HG02610 (cell line): ENCODE results near the gene TRPC4AP.
A peak's percentile ranks its signal among the peaks of the same experiment; 100 is the strongest.
"Not testable (repeated sequence)": the region's sequence is repeated elsewhere in the genome, so short reads cannot be mapped to it uniquely, and the experiment has no call there.

Experiments used
- ATAC-seq: cut with Tn5 transposase; IDR thresholded peaks from one replicate; pipeline ENCODE4 v1.9.1; 2021; ENCODE audit warnings: mild to moderate bottlenecking, moderate library complexity; ENCODE audit not compliant: unreplicated experiment

TRPC4AP gene

DNA sequence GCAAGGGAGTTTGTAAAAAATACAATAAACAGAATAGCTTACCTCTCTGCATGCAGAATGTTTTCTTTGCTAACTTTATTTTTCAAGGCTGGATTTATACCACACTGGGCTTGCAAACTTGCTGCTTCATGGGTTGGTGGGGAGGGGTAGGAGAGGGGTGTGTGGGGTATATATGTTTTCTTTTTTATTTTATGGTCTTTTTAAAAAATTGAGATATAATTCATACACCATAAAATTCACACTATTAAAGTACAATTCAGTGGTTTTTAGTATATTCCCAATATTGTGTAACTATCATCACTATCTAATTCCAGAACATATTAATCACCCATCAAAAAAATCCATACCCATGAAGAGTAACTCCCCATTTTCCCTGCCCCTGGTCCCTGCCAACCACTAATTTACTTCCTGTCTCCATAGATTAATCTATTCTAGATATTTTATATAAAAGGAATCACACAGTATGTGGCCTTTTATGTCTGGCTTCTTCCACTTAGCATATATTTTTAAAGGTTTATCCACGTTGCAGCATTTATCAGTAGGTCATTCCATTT, 14.3 kb upstream of the TRPC4AP start:
- no peak for ATAC-seq

DNA sequence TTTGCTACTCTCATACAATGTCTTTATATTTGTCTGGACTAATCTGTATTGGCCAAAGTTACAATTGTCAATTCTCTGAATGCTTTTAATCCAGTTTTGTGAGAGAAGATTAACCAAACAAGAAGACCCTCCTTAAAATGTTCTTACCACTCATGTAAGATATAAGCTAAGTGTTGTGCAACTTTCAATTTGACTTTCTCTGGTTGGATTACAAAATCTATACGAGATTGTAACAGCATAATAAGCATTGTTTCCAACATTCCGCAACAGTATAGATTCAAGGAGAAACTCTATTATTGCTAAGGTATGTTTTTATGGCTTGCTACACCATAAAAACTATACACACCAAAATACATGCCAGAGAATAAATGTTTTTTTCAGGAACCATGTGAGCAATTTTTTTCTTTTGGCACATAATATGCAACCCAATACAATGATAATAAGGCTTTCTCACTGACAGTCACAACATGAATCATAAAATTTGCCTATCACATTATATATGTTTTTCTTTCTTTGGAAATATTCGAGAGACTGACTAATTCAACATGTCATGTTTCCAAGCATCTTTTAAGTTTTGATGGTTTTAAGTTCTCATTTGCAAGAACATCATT, 12.2 kb upstream of the TRPC4AP start:
- ATAC-seq: no peak

DNA sequence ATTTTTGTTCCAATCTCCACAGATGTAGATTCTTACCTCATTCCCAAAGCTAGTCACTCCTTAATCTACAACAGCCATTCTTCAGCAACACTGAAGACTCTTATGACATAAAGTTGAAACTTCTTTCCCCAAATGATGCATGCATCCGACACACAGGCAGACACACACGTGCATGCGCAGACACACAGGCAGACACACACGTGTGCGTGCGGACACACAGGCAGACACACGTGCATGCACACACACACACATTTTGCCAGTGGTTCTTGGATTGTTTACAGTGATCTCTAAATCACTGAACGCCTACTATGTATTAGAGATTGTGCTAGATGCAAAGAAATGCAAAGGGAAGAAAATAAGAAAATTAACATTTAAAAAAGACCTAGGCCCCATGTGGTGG, 9.0 kb upstream of the TRPC4AP start:
- ATAC-seq: no peak

DNA sequence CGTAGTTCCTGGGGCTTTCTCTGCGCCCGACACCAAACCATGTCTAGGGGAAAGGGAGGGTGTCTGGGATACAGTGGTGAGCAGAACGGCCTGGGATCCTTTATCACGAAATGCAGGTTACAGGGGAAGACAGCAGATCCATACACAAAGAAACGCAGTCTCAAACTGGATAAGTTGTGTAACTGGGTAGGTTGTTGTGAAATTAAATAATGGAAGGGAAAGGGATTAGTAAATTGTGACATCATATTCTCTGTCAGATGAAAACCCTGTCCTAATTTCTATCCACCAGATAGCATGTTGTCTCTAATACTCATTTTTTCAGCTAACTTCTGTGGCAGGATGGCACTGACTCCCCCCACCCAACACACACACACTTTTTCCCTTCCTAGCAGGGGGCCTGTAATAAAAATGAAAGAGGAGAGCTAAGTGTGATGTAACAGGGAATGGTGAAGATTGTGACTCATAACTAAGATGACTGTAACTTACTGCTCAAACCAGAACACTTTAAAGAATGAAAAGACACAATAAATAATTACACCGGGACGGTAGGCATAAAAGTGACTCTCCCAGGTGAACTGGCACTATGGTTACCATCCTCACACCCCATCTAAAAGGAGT, 769 bp upstream of the TRPC4AP start:
- no peak for ATAC-seq

DNA sequence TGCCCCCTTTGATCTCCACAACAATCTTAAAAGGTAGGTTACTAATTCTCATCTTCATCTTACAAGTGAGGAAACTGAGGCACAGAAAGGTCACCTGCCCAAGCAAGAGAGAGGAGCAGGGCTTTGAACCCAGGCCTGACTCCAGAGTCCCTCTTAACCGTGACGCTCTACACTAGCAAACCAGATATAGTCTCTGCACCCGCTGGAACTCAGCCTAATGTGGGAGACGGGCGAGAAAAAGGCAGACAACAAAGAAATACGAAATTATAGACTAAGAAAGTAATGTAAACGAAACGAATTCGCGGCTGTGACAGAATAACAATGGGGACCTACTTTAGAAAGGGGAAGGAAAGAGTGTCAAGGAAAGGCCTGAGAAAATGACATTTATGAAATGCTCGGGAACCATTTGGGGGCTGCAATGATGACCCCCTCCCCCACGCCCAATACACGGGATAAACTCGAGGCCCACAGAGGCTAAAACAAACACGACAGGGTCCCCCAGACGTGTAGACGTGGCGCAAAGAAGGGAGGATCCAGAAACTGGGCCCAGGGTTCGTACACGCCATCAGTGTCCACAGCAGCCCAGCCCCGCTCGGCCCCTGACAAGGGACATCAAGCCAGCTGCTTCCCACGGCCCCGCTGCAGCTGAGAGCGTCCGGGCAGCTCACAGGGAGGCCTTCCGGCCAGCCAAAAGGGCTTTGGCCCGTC, 637 bp downstream of the TRPC4AP start:
- peak; percentile 10 for ATAC-seq

DNA sequence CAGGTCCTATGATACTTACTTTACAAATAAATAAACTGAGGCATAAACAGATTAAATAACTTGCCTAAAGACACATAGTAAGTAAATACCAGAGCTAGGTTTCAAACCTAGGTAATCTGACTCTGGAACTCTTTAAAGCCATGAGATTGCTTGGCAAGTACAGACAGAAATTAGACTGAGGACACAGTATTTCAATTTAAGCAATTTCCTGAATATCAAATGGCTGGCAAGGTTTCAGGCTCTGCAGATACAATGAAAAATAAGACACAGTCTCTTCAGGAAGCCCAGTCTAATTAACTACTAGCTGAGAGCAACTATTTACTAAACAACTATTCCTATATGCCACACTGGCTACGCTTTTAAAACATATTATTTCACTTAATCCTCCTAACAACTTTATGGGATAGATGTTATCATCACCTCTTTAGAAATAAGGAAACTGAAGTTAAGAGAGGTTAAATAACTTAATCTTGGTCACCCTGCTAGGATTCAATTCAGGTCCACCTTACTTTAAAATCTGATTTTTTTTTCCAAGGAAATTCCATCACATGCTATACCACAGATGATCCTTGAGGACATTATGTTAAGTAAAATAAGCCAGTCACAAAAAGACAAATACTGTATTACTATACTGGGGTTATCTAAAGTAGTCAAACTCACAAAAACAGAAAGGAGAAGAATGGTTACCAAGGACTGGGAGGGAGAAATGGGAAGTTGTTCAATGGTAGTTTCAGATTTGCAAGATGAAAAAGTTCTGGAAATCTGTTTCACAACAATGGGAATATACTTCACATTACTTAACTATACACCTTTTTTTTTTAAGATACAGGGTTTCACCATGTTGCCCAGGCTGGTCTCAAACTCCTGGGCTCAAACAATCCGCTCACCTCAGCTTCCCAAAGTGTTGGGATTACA, 4.1 kb downstream of the TRPC4AP start:
- no peak for ATAC-seq

DNA sequence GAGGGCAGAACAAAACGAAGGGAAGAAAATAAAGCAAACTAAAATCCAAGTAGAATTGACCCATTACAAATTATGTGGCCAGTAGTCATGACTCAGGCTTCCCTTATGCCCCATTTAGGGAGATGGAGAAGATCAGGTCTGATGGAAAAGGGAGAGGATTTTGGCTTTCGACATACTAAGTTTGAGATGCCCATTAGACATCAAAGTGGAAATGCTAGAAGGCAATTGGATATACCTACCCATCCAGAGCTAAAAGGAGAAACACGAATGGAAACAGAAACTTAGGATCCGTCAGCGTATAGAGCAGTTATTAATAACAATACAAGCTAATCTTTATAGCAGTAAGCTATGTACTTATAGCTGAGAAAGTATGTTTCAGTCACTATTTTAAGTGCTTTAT, 4.8 kb downstream of the TRPC4AP start:
- no peak for ATAC-seq

DNA sequence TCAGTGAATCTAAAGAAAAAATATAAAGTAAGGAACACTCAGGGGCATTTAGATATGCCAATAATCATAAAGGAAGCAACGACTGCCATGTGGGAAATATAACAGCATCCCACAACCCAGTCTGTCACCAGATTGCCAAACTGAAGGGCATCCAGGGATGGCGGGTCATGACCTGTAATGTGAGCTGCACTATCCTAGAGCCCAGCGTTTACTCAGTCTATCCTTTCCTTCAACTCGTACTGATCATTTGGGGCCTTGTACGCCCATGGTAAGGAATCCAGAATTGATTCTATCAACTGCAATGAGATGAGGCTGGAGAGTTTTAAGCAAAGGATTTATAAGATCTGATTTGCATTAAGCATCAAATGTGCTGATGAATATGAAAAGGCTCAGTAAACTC, 5.3 kb downstream of the TRPC4AP start:
- no peak for ATAC-seq

DNA sequence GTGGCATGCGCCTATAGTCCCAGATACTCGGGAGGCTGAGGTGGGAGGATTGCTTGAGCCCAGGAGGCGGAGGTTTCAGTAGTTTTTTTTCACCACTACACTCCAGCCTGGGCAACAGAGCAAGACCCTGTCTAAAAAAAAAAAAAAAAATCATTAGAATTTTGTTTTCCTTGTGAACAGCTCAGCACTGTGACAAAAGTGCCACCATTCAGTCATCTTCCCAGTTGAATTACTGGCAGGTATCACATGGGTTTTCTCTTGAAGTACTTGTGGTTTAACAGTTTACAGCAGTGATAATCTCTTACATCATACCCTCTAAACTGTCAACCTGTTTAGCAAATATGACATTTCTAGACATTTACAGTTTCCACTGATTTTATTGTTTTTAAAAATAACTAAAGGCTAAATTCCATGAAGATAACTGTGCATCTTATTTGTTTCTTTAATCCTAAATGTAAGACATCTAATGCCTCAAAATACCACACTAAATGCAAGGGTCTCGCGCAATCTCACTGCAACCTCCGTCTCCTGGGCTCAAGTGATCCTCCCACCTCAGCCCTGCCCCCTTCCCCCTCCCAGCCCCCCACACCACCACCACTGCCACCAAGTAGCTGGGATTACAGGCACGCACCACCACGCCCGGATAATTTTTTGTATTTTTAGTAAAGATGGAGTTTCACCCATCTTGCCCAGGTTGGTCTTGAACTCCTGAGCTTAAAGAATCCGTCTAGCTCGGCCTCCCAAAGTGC, 7.0 kb downstream of the TRPC4AP start:
- ATAC-seq: no peak

DNA sequence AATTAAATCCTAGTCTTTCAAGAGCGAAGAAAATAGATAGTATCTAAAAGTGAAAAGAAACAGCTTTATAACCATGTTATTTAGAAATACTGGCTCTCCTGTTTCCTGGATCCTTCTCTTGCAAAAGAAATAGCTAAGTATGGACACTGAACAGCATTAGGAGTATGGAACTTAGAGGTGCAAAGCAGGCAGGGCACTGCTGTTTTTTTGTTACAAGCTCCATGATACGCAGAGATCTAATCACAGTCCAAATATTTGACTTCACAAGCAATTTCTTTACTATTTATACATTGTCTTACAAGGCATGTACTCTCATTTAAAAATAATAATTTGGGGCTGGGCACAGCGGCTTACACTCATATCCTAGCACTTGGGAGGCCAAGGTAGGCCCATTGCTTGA, 7.6 kb downstream of the TRPC4AP start:
- ATAC-seq: no peak

DNA sequence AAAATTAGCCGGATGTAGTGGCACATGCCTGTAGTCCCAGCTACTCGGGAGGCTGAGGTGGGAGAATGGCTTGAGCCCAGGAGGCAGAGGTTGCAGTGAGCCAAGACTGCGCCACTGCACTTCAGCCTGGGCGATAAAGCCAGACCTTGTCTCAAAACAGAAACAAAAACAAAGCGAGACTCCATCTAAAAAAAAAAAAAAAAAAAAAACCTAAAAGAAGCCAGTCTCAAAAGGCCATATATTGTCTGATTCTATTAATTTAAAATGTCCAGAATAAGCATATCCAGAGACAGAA, 12.3 kb downstream of the TRPC4AP start:
- not testable (repeated sequence) for ATAC-seq

DNA sequence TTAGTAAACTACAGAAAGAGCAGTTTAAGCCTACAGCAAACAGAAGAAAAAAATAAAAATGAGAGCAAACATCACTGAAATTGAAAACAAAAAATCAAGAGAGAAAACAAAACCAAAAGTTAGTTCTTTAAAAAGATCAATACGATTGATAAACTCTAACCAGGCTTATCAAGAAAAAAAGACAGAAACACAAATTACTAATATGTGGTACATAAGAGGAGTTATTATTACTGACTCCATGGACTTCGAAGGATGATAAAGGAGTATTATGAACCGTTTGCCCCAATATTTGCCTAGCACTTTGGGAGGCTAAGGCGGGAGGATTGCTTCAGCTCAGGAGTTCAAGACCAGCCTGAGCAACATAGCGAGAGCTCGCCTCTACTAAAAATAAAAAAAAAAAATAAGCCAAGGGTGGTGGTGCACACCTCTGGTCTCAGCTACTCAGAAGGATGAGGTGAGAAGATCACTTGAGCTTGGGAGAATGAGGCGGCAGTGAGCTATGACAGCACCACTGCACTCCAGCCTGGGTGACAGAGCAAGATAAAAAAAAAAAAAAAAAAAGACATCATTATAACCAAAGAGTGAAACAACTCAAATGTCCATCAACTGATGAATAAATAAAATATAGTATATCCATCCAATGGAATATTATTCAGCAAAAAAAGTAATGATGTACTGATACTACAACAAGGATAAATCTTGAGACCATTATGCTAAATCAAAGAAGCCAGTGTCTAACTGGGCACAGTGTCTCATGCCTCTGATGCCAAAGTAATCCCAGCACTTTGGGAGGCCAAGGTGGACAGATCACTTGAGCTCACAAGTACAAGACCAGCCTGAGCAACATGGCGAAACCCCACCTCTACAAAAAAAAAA, 12.9 kb downstream of the TRPC4AP start:
- no peak for ATAC-seq

DNA sequence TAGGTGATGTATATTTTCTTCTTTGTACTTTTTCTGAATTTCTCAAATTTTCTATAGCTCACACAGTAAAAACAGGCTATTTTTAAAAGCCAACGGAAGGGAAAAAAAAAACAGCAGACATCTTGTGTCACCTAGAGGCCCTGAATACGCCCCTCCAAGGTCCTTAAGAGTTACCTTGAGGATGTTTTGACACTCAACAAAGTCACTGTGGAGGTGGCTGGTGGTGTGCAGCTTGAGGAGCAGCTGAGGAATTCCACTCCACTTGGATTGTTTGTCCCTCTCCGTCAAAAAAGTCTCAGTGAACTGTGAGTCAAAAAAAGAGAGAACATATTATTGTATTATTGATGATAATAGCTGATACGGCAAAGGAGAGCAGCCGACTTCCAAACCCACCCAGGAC, 14.7 kb downstream of the TRPC4AP start:
- ATAC-seq: no peak

DNA sequence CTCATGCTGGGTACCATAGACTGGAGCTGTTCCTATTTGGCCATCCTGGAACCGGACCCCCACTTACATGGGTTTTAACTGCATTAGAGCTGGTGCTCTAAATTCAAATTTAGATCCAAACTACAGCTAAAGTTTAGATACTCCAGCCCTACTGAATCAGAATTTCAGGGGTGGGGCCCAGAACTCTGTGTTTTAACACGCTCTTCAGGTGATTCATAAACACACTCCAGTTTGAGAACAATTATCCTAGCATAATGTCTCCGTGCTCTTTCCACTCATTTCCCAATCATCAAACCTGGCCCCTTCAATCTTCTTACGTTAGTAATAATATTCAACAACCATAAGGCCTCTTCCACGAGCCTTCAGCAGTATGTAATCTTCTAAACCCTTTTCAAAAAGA, 15.3 kb downstream of the TRPC4AP start:
- no peak for ATAC-seq

DNA sequence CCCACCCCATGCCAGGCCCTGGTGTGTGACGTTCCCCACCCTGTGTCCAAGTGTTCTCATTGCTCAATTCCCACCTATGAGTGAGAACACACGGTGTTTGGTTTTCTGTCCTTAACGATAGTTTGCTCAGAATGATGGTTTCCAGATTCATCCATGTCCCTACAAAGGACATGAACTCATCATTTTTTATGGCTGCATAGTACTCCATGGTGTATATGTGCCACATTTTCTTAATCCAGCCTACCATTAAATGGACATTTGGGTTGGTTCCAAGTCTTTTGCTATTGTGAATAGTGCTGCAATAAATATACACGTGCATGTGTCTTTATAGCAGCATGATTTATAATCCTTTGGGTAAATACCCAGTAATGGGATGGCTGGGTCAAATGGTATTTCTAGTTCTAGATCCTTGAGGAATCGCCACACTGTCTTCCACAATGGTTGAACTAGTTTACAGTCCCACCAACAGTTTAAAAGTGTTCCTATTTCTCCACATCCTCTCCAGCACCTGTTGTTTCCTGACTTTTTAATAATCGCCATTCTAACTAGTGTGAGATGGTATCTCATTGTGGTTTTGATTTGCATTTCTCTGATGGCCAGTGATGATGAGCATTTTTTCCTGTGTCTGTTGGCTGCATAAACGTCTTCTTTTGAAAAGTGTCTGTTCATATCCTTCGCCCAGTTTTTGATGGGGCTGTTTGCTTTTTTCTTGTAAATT, 21.0 kb downstream of the TRPC4AP start:
- ATAC-seq: not testable (repeated sequence)

DNA sequence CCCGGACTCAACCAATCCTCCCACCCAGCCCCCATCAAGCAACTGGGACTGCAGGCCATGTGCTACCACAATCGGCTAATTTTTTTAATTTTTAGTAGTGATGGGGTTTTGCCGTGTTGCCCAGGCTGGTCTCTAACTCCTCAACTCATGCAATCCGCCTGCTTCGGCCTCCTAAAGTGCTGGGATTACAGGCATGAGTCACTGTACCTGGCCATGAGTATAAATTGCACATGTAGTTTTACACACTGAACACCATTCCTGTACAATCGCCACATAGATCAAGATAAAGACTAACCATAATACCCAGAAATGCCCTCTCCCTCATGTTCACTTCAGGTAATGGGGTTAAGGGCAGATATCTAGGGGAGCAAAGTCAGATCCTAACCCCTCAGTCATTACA, 26.4 kb downstream of the TRPC4AP start:
- no peak for ATAC-seq

DNA sequence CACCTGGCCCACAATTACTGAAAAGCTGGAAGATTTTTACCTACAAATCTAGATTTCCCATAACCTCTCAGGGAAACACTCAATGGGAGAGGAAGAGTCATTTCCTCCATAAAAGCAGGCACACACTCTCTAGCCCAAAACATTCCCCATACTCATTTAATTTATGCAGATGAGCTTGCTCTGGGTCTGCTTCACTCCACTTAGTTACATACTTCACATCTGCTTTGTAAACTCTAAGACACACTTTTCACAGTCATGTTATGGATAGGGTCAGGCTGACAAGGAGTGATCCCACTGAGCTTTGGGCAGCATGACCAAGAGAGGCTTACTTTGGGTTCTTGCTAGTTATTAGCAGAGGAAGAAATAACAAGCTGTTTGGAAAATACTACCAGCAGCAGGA, 27.4 kb downstream of the TRPC4AP start:
- no peak for ATAC-seq

DNA sequence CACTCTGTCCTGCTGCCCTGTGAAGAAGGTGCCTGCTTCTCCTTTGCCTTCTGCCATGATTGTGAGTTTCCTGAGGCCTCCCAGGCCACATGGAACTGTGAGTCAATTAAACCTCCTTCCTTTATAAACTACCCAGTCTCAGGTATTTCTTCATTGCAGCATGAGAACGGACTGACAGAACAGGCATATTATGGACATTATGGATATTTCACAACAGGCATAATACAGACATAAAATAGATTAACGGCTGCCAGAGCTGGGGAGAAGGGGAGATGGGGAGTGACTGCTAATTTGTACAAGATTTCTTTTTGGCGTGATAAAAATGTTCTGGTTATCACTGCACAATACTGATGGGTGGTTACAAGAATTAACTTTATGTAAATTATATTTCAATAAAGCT, 29.4 kb downstream of the TRPC4AP start:
- no peak for ATAC-seq

DNA sequence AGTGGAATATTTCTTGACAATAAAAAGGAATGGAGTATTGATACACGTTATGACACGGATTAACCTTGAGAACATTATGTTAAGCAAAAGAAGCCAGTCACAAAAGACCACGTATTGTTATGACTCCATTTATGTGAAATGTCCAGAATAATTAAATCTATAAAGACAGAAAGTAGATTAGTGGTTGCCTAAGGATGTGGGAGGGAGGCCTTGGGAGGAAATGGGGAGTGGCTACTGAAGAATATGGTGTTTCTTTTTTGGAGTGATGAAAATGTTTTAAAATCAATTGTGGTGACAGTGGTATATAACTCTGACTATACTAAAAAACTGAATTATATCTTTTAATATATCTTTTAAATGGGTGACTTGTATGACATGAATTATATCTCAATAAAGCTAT, 30.1 kb downstream of the TRPC4AP start:
- ATAC-seq: no peak
